GM06990 (cell line): ENCODE data around the gene SDHAF1.

Experiments
- DNase-seq: peaks from one replicate; pipeline ENCODE4 v3.0.0-alpha.2; 2011; ENCODE audit not compliant: insufficient read length; ENCODE audit errors: extremely low read depth
- H3K27me3 ChIP-seq: replicated peaks from 2 replicates; pipeline ENCODE4 v1.6.0; 2011; ENCODE audit warnings: low read length; ENCODE audit not compliant: control insufficient read depth, insufficient read depth
- H3K36me3 ChIP-seq: 2 replicates; pipeline ENCODE4 v1.5.1; 2011; ENCODE audit warnings: low read length; ENCODE audit not compliant: control insufficient read depth, insufficient read depth
- H3K4me3 ChIP-seq: replicated peaks from 2 replicates; pipeline ENCODE4 v1.5.1; 2011; ENCODE audit warnings: low read depth, mild to moderate bottlenecking, control low read depth, low read length
- TF ChIP-seq, protein P1 (sequence below): IDR thresholded peaks from 2 replicates; pipeline ENCODE4 v1.5.1; 2011; ENCODE audit warnings: low read length, control low read depth, mild to moderate bottlenecking, inconsistent platforms; ENCODE audit not compliant: insufficient read depth, poor library complexity, severe bottlenecking

SDHAF1 gene

DNA sequence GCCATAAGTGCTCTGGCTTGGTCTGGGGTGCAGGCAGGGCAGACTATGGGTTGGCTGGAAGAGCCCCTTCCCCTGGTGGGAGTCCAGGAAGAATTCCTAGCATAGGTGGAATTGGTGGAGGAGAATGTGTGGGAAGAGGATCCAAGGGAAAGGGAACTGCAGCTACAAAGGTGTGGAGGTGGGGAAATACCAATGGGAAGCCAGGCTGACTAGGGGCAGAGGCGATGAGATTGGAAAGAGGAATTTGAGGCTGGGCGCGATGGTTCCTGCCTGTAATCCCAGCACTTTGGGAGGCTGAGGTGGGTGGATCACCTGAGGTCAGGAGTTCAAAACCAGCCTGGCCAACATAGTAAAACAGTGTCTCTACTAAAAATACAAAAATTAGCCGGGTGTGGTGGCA lies 4.8 kb upstream of the SDHAF1 start:
- Histone ChIP-seq H3K36me3 (no peaks in the 10 kb centered on the region), H3K27me3 (no peaks in the 10 kb centered on the region; the same call in 1 of the 2 replicates), H3K4me3 (no peak overlapping the region)
- TF ChIP-seq, protein P1, sequence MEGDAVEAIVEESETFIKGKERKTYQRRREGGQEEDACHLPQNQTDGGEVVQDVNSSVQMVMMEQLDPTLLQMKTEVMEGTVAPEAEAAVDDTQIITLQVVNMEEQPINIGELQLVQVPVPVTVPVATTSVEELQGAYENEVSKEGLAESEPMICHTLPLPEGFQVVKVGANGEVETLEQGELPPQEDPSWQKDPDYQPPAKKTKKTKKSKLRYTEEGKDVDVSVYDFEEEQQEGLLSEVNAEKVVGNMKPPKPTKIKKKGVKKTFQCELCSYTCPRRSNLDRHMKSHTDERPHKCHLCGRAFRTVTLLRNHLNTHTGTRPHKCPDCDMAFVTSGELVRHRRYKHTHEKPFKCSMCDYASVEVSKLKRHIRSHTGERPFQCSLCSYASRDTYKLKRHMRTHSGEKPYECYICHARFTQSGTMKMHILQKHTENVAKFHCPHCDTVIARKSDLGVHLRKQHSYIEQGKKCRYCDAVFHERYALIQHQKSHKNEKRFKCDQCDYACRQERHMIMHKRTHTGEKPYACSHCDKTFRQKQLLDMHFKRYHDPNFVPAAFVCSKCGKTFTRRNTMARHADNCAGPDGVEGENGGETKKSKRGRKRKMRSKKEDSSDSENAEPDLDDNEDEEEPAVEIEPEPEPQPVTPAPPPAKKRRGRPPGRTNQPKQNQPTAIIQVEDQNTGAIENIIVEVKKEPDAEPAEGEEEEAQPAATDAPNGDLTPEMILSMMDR = no peak
- DNase-seq = no peak

DNA sequence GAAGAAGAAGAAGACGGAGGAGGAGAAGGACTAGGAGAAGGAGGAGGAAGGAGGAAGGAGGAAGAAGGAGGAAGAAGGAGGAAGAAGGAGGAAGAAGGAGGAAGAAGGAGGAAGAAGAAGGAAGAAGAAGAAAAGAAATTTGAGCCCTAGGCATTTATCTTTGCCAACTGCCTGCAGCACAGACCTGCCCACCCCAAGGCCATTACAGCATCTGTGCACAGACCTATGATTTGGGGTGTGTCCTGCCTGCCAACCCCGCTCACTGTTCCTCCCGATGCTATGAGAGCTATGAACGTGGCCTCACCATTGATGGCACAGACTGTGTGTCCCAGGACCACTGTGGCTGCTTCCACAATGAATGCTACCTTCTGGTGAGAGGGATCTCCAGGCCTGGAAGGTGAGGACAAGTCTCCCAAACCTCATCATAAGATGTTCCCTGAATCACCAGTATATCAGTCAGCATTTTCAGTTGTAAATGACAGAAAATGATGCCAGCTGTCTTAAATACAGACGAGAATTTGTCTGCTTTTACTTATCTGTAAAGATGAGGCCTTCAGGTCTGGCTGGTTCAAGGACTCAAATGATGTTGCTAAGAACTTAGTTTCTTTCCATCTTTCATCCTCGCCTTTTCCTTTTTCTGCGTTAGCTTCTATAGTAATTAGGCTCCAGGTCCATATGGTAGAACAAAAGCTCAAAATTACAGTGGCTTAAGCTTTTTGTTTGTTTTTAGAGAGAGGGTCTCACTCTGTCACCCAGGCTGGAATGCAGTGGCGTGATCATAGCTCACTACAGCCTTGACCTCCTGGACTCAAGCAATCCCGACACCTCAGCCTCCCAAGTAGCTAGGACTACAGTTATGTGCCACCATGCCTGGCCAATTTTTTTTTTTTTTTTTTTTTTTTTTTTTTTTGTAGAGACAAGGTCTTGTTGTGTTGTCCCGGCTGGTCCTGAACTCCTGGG lies 3.9 kb upstream of the SDHAF1 start:
- H3K4me3 ChIP-seq = no peak overlapping the region
- TF ChIP-seq, protein P1 = no peak
- no peak for DNase-seq
- H3K27me3 ChIP-seq = no peaks in the 10 kb centered on the region; the same call in 1 of the 2 replicates
- no peaks in the 10 kb centered on the region for H3K36me3 ChIP-seq

DNA sequence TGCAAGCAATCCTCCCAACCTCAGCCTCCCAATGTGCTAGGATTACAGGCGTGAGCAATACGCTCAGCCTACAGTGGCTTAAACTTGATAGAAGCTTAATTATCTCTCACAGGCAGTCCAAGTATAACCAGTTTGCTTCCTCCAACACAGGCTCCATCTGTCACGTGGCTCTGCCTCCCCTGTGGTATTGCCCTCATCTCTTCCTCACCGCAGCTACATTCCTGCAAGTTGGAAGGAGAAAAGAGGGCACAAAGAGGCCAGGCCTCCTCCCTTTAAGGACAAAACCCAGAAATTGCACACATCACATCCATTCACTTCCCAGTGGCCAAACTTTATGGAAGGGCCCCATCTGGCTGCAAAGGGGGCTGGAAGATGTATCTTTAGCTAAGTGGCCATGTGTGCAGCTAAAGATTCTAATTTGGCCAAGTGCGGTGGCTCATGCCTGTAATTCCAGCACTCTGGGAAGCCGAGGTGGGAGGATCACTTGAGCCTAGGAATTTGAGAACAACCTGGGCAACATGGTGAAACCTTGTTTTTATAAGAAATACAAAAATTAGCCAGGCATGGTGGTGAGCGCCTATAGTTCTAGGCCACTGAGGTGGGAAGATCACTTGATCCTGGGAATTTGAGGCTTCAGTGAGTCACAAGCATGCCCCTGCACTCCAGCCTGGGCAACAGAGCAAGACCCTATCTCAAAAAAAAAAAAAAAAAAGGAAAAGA lies 3.1 kb upstream of the SDHAF1 start:
- TF ChIP-seq, protein P1 = no peak

DNA sequence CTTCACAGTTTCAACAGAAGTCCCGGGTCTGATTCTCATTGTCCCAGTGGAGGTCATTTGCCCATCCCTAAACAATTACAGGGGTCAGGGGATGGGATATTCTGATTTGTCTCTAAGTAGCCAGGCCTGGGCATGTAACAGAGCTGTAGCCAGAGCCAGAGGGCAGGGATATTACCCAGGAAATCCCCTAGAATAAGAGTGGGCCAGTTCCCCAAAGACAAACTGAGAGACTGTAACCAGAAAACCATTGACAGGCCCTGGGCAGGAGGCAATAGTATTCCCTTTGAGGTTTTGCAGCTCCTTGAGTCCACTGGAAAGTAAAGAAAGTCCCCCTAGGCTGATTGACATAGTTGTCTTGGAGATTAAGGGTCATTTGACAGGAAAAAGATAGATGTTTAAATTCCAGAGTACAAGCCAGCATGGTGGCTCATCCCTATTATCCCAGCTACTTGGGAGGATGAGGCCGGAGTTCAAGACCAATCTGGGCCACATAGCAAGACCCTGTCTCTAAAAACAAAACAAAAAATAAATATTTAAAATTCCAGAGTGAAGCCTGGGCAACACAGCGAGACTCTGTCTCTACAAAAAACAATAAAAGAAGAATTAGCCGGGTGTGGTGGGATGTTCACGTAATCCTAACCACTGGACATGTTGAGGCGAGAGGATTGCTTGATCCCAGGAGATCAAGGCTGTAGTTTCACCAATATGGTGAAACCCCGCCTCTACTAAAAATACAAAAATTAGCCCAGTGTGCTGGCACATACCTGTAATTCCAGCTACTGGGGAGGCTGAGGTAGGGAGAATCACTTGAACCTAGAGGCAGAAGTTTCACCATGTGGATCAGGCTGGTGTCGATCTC lies 1.9 kb upstream of the SDHAF1 start:
- peaks cover 4% of the 10 kb centered on the region for H3K36me3 ChIP-seq

More for the DNA sequence above, 3.1 kb upstream of the SDHAF1 start:
- no peaks in the 10 kb centered on the region for H3K27me3 ChIP-seq
- no peak overlapping the region for H3K4me3 ChIP-seq
- no peaks in the 10 kb centered on the region for H3K36me3 ChIP-seq
- DNase-seq = no peak

More for the DNA sequence above, 1.9 kb upstream of the SDHAF1 start:
- TF ChIP-seq, protein P1 = no peak
- no peaks in the 10 kb centered on the region for H3K27me3 ChIP-seq
- DNase-seq = no peak
- H3K4me3 ChIP-seq = no peak overlapping the region
